Activated CD8-positive, alpha-beta memory T cell treated with anti-CD3 and anti-CD28 coated beads for 36 hours (primary cell): ENCODE measurements around the gene FOXK2. TPM values are rescaled to one million over a fixed set of nuclear protein-coding genes. Genes with fewer than 3 reads are reported as not detected.

Experiments used
- CTCF ChIA-PET: fragments of 350-600 bp; sonication (Branson Sonifier 250); formaldehyde crosslinking; loops from one replicate; lab custom pipeline; 2021; ENCODE audit warnings: antibody characterized with exemption; lab: Charles Lee
- POLR2A ChIA-PET: fragments of 350-600 bp; sonication (Branson Sonifier 250); formaldehyde crosslinking; loops from one replicate; lab custom pipeline; 2021; ENCODE audit warnings: antibody characterized with exemption; lab: Charles Lee
- total RNA-seq, 2 experiments: library from RNA; stranded (reverse); gene quantifications; one replicate each; pipeline ENCODE4 v1.2.3, GENCODE V29; 2021

The FOXK2 gene
- total RNA-seq, 2 experiments from 2014 or later, result 73.1 to 74.9 TPM

DNA sequence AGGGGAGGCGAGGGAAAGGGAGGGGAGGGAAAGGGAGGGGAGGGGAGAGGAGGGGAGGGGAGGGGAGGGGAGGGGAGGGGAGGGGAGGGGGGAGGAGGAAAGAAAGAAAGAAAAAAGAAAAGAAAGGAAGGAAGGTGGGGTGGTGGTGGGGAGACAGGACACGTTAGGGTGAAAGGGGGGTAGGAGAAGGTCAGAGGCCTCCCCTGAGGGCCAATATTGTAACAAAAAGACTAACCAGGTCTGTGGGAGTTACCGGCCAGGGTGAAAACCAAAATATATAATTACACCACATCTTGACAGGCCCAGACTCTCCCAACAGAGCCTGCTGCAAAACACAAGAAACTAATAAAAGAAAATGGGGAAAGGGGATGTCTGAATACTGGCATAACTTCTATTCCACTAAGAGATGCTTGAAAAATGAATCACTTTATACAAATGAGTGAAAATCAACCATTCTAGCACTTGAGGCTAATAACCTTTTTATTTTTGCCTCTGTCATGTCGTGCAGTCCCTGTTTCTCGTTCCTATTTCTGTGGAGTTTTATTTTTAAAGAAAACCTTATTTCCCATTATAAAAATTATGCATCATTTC, 118.7 kb downstream of the FOXK2 start:
- CTCF ChIA-PET, result no interaction called here
- POLR2A ChIA-PET, result no interaction called here

DNA sequence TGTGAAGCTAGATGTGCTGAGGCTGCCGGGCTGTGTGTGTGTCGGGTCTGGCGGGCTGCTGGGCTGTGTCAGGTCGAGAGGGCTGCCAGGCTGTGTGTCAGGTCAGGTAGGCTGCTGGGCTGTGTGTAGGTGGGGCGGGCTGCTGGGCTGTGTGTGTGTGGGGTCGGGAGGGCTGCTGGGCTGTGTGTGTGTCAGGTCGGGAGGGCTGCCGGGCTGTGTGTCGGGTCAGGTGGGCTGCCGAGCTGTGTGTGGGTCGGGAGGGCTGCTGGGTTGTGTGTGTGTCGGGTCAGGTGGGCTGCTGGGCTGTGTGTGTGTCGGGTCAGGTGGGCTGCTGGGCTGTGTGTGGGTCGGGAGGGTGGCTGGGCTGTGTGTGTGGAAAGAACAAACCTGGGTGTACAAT, 120.1 kb downstream of the FOXK2 start:
- CTCF ChIA-PET, result no interaction called here
- POLR2A ChIA-PET, result no interaction called here

DNA sequence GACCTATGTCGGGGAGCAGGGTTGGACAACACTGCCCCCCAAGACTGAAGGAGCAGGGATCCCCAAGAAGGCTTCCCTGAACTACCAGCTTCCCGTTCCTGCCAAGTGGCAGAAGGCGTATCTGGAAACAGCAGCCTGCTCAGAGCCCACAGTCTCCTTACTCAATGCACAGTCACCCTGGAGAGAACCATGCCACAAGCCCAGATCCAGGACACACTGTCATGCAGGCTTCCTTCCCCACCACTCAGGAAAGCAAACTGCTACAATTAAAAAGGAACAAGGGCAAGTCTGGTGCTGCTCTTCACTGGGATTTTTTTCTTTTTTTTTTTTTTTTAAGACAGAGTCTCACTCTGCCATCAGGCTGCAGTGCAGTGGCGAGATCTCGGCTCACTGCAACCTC, 120.5 kb downstream of the FOXK2 start:
- POLR2A ChIA-PET, result no interaction called here
- CTCF ChIA-PET, result no interaction called here

DNA sequence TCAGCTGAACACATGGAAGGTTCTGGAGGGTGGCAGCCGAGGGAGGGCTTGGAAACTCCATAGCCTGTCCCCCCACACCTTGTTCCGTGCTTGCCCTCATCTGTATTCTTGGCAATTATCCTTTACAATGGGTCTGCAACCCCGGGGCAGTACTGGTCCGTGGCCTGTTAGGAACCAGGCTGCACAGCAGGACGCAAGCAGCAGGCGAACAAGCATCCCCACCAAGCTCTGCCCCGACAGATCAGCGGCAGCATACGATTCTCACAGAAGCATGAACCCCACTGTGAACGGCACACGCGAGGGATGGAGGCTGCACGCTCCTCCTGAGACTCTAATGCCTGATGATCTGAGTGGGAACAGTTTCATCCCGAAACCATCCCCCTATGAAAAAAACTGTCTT, 122.5 kb downstream of the FOXK2 start:
- ChIA-PET CTCF (no interaction called here), POLR2A (no interaction called here)

DNA sequence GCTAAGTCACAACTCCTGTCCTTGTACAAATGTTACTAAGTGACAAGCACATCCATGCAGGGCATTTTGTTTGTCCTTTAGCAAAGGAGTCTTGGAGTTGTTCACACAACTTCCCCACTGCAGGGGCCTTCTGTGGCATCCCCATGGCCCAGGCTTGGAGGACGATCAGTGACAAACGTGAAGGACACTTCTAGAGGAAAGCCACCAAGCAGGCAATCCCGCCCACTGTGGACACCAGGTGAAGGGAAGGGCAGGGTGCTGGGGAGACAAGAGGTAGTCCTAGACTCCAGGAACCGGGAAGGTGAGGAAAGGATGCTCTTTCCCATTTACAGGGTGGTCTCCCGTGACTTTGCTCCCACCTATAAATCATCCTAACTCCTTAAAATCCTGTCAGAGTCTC, 124.6 kb downstream of the FOXK2 start:
- ChIA-PET CTCF (no interaction called here), POLR2A (no interaction called here)

DNA sequence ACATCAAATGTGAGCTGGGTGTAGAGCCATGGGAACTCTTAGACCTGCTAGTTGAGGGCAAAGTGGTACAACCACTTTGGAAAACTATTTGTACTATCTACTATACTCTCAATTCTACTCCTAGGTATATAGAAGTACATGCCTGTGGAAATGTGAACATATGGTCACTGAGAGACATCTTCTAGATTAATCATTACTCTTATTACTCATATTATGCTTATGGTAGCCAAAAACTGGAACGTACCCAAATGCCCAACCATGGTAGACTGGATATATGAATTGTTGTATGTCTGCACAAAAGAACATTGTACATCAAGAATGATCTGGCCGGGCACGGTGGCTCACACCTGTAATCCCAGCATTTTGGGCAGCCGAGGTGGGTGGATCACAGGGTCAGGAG, 126.0 kb downstream of the FOXK2 start:
- ChIA-PET CTCF (no interaction called here), POLR2A (no interaction called here)

DNA sequence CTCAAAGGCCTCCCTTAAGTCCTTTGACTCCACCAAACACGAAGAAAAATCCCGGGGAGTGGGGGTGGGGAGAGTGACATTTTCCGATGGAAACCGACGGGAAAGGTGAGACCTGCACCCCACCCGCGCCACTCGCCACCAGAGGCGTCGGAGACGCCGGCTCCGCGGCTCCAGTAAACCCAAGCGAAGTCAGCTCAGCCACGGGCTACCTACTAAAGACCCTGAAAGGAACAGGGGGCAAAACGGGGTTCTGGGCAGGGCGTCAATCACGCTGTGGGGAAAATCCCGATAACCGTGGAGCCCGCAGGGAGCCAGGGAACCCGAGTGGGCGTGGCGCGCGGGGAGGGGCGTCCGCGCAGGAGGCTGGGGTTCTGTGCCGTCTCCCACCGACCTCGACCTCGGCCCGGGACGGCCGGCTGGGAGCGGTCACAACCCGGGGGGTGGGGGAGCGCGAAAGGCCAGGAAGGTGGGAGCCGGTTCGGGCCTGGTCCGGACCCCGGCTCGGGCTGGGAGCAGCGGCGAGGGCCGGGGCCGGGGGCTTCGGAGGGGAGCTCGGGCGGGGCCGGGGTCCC, 128.1 kb downstream of the FOXK2 start:
- ChIA-PET CTCF (no interaction called here), POLR2A (interaction anchor here (0.5 kb wide), 1 partner anchor 1409 kb away, joined by 3 read pairs; no protein-coding TSS in a partner anchor)

DNA sequence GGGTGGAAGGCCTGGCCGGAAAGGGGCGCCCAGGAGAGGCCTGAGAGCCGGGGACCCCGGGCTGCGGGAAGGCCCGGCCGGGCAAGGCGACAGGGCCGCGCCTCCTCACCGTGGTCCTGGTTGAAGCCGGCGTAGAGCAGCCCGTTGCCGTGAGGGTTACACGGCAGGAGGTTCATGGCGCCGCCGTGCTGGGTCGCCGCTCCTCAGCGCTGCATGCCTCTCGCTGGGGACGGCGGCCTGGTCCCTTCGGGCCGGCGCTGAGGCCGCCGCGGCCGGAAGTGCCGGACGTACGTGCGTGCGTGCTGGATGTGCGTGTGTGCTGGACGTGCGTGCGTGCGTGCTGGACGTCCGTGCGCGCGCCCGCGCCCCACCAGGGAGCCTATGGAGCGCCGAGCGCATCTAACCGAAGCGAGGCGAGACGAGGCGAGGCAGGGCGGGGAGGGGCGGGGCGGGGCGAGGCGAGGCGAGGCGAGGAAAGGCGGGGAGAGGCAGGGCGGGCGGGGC, 128.7 kb downstream of the FOXK2 start, which contains the start of gene WDR45B:
WDR45B (minus strand) TSS at position 280 of the 504 bp plus-strand sequence; CDS start at position 176, 104 bp downstream.
- POLR2A ChIA-PET, result interaction anchor here (0.5 kb wide), 1 partner anchor 1410 kb away, joined by 3 read pairs; no protein-coding TSS in a partner anchor
- CTCF ChIA-PET, result no interaction called here

DNA sequence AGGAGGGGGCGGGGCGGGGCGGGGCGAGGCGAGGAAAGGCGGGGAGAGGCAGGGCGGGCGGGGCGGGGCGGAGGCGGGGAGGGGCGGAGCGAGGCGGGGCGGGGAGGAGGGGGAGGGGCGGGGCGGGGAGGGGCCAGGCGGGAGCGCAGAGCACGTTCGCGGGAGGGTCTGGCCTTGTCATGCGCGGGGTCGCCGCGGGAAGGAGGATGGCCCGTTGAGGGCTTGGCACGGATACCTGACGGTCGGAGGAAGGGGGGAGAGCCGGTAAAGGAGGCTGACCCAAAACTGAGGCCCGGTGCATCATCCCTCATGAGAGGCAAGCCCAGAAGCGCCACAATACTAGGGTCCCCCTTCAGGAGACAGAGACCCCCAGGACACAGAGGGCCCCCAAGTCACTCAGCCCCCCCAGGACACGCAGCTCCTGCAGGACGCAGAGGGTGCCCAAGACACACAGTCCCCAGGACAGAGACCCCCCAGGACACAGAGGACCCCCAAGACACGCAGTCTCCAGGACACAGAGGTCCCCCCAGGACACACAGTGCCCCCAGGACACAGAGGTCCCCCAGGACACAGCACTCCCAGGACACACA, 129.3 kb downstream of the FOXK2 start:
- CTCF ChIA-PET, result no interaction called here
- POLR2A ChIA-PET, result no interaction called here

DNA sequence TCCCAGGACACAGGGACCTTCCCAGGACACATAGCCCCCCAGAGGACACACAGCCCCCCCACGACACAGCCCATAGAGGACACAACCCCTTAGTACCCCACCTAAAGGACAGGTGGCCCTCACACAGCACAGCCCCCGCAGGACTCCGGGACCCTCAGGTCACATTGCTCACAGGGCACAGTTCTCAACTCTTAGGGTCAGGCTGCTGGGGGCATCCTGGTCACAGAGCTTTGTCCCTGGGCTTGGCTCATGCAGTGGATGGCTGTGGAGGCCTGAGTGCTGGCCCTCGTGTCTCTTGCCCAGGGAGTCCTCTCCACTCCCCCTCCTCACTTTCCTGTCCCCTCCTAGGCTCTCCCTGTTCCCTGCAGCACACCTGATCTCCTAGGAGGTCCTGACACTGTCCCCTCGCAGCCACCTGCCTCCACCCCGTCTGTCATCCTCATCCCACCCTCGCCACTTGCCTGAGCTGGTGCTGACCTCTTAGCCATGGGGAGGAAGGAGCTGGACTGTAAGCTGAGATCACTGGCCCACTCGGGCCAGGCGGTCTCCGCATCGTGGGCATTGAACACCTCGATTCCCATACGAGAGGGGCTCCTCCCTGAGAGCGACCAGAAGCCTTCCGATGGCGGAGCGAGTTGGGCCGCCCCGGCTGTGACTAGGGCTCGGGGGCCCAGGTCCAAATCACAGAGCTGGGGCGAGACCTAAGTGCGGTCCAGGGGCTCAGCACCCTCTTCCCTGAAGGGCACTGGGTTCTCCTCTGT, 130.1 kb downstream of the FOXK2 start:
- ChIA-PET CTCF (no interaction called here), POLR2A (no interaction called here)

DNA sequence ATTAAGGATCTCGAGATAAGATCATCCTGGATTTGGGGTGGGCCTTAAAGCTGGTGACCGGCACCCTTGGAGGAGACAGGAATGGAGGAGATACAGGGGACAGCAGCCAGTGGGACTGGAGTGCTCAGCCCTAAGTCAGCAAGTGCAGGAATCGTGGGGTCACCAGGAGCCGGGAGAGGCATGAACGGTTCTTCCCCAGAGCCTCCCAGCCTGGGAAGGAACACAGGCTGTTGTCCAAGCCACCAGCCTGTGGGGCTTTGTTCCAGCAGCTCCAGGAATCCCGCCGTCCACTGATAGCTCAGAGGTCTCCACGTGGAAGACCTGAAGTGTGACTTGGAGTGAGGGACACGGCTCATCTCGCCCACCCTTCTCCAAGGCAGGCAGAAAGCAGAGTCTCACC, 131.2 kb downstream of the FOXK2 start:
- POLR2A ChIA-PET, result no interaction called here
- CTCF ChIA-PET, result no interaction called here

DNA sequence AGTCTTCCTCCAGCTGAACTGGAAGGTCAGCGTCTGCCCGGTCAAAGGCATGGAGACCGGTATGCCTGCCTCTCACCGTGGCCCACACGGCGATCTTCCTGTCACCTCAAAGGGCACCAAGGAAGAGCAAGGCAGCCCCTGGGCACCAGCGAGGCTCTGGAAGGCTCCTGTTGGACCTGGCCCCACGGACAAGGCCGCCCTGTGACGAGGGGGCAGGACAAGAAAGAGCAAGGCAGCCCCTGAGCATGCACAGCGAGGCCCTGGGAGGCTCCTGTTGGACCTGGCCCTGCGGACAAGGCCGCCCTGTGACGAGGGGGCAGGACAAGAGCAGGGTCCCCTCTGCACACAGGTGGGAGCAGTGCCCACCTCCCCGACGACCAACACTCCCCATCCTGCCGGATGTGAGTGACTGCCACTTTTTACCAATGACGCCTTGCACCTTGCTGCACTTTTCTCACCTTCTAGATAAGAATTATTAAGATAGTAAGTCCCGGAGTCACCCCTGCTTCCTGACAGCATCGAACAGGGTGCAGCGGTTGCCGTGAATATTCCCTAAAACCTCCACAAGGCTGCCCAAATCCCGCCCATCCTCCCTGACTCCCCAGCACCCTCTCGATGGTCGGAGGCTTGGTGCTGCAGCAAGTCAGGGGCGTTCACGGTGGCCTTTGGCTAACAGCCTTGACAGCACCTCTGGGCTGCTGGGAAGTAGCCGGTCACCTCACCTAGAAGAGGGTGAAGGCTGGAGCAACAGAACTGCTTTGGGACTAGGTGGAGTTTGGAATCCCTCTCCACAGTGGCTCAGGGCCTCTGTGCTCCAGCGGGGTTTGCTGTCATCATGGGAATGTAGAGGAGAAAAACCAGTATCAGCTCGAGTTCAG, 134.4 kb downstream of the FOXK2 start:
- POLR2A ChIA-PET, result no interaction called here
- CTCF ChIA-PET, result no interaction called here

Other genes starting within 250 kb of the FOXK2 start
- gene CSNK1D, start 246.0 kb upstream of the FOXK2 start, total RNA-seq, result 100 to 1,000 TPM; 128 to 129 TPM
- 100 to 1,000 TPM; 284 to 295 TPM for gene CD7, start 202.1 kb upstream of the FOXK2 start, total RNA-seq
- gene SECTM1, start 186.0 kb upstream of the FOXK2 start, total RNA-seq, result under 1 TPM; 0.80 to 0.84 TPM
- gene TEX19, start 160.5 kb upstream of the FOXK2 start, total RNA-seq, result not detected
- not detected for gene UTS2R, start 148.0 kb upstream of the FOXK2 start, total RNA-seq
- gene HEXD, start 101.4 kb upstream of the FOXK2 start, total RNA-seq, result 10 to 100 TPM; 24.4 to 25.0 TPM
- 10 to 100 TPM; 27.5 to 29.2 TPM for gene OGFOD3, start 101.1 kb upstream of the FOXK2 start, total RNA-seq
- gene CYBC1, start 69.0 kb upstream of the FOXK2 start, total RNA-seq, result 100 to 1,000 TPM; 197 to 201 TPM
- gene NARF, start 61.0 kb upstream of the FOXK2 start, total RNA-seq, result 10 to 100 TPM; 71.5 to 78.9 TPM
- 10 to 100 TPM; 57.0 to 57.9 TPM for gene WDR45B, start 128.7 kb downstream of the FOXK2 start, total RNA-seq
- gene RAB40B, start 179.0 kb downstream of the FOXK2 start, total RNA-seq, result 1 to 10 TPM; 1.7 to 2.4 TPM
- 10 to 100 TPM; 39.1 to 41.4 TPM for gene FN3KRP, start 197.0 kb downstream of the FOXK2 start, total RNA-seq
- gene FN3K, start 215.9 kb downstream of the FOXK2 start, total RNA-seq, result 1 to 10 TPM; 1.0 to 1.8 TPM
- gene TBCD, start 232.3 kb downstream of the FOXK2 start, total RNA-seq, result 10 to 100 TPM; 82.7 to 84.2 TPM